Mesenchymal stem cell (in vitro differentiated cells and primary cell): ENCODE measurements around the gene IDH2.
"Not testable (repeated sequence)": the region's sequence is repeated elsewhere in the genome, so short reads cannot be mapped to it uniquely, and the experiment has no call there.

Experiments used
- DNase-seq: peaks from one replicate; pipeline ENCODE4 v3.0.0-alpha.2; 2013
- H2AFZ ChIP-seq: one replicate; pipeline ENCODE4 v1.6.1; 2013; ENCODE audit warnings: low read depth, mild to moderate bottlenecking, control low read depth, inconsistent platforms, low read length, moderate library complexity
- H2AK5ac ChIP-seq: 2 replicates; pipeline ENCODE4 v1.6.1; 2013; ENCODE audit warnings: low read length, moderate library complexity, mild to moderate bottlenecking, inconsistent platforms; ENCODE audit not compliant: severe bottlenecking
- H2BK120ac ChIP-seq: one replicate; pipeline ENCODE4 v1.6.1; 2013; ENCODE audit warnings: low read depth, mild to moderate bottlenecking, inconsistent platforms, low read length, moderate library complexity
- H2BK12ac ChIP-seq, 2 experiments: one replicate each; pipeline ENCODE4 v1.6.1; 2013; ENCODE audit warnings: inconsistent platforms in 2 of 2, low read length in 2 of 2, mild to moderate bottlenecking in 2 of 2, moderate library complexity in 2 of 2, control low read depth in 1 of 2
- H2BK15ac ChIP-seq: one replicate; pipeline ENCODE4 v1.6.1; 2013; ENCODE audit warnings: mild to moderate bottlenecking, low read depth, inconsistent platforms; ENCODE audit not compliant: poor library complexity, severe bottlenecking
- H2BK5ac ChIP-seq: 2 replicates; pipeline ENCODE4 v1.6.1; 2013; ENCODE audit warnings: low read depth, mild to moderate bottlenecking, low read length, control low read depth, inconsistent platforms; ENCODE audit not compliant: poor library complexity, severe bottlenecking
- H3K14ac ChIP-seq, 2 experiments: one replicate each; pipeline ENCODE4 v1.6.1; 2013; ENCODE audit warnings: inconsistent platforms in 2 of 2, low read length in 2 of 2, control low read depth in 1 of 2, mild to moderate bottlenecking in 1 of 2, moderate library complexity in 1 of 2
- H3K18ac ChIP-seq, 2 experiments: one replicate each; pipeline ENCODE4 v1.6.1; 2013; ENCODE audit warnings: inconsistent platforms in 2 of 2, low read length in 2 of 2, control low read depth in 1 of 2, low read depth in 1 of 2, mild to moderate bottlenecking in 1 of 2
- H3K23ac ChIP-seq, 2 experiments: one replicate each; pipeline ENCODE4 v1.6.1; 2013; ENCODE audit warnings: inconsistent platforms in 2 of 2, low read length in 2 of 2, mild to moderate bottlenecking in 2 of 2, moderate library complexity in 2 of 2, control low read depth in 1 of 2
- H3K27ac ChIP-seq: 2 replicates; pipeline ENCODE4 v1.5.1; 2013; ENCODE audit warnings: mild to moderate bottlenecking, moderate library complexity, low read length, control low read depth, inconsistent platforms; ENCODE audit not compliant: poor library complexity, severe bottlenecking
- H3K27me3 ChIP-seq, 2 experiments: 2 replicates each; pipeline versions ENCODE4 v1.6.1 to v1.7.0; 2013; ENCODE audit warnings: low read length in 2 of 2, mild to moderate bottlenecking in 2 of 2, moderate library complexity in 2 of 2, control low read depth in 1 of 2, inconsistent platforms in 1 of 2; ENCODE audit not compliant: control insufficient read depth in 1 of 2, insufficient read depth in 1 of 2
- H3K36me3 ChIP-seq, 2 experiments: 2 replicates each; pipeline versions ENCODE4 v1.6.1 to v1.7.0; 2013; ENCODE audit warnings: low read length in 2 of 2, control low read depth in 1 of 2, inconsistent platforms in 1 of 2, low read depth in 1 of 2, mild to moderate bottlenecking in 1 of 2; ENCODE audit not compliant: insufficient read depth in 2 of 2, control insufficient read depth in 1 of 2
- H3K4ac ChIP-seq, 2 experiments: one replicate each; pipeline ENCODE4 v1.6.1; 2013; ENCODE audit warnings: inconsistent platforms in 2 of 2, low read length in 2 of 2, mild to moderate bottlenecking in 2 of 2, moderate library complexity in 2 of 2, control low read depth in 1 of 2, low read depth in 1 of 2
- H3K4me1 ChIP-seq: 2 replicates; pipeline ENCODE4 v1.6.1; 2013; ENCODE audit warnings: low read depth, low read length, control low read depth; ENCODE audit not compliant: control insufficient read depth, insufficient read depth
- H3K4me2 ChIP-seq: 2 replicates; pipeline ENCODE4 v1.6.1; 2013; ENCODE audit warnings: low read length, mild to moderate bottlenecking, inconsistent platforms; ENCODE audit not compliant: poor library complexity, severe bottlenecking
- H3K4me3 ChIP-seq, 2 experiments: 2 replicates each; pipeline versions ENCODE4 v1.5.1 to v1.7.0; 2013; ENCODE audit warnings: low read length in 2 of 2, mild to moderate bottlenecking in 2 of 2, control low read depth in 1 of 2, low read depth in 1 of 2; ENCODE audit not compliant: insufficient read depth in 1 of 2
- H3K79me1 ChIP-seq: replicated peaks from 2 replicates; pipeline ENCODE4 v1.6.1; 2013; ENCODE audit warnings: mild to moderate bottlenecking, control low read depth, low read length, inconsistent platforms; ENCODE audit not compliant: poor library complexity, severe bottlenecking
- H3K9ac ChIP-seq: 2 replicates; pipeline ENCODE4 v1.7.0; 2013; ENCODE audit warnings: mild to moderate bottlenecking, low read length, moderate library complexity
- H3K9me3 ChIP-seq: 2 replicates; pipeline ENCODE4 v1.7.0; 2013; ENCODE audit warnings: mild to moderate bottlenecking, low read length; ENCODE audit not compliant: control insufficient read depth
- H4K8ac ChIP-seq: one replicate; pipeline ENCODE4 v1.6.1; 2013; ENCODE audit warnings: inconsistent platforms, mild to moderate bottlenecking, low read length, moderate library complexity
- H4K91ac ChIP-seq: one replicate; pipeline ENCODE4 v1.6.1; 2013; ENCODE audit warnings: mild to moderate bottlenecking, low read length, inconsistent platforms
- WGBS: methylation state at CpG from one replicate; pipeline ENCODE4 v1.1.7; 2013; ENCODE audit warnings: mixed read lengths; 5-methylcytosine and 5-hydroxymethylcytosine counted together

Gene IDH2

DNA sequence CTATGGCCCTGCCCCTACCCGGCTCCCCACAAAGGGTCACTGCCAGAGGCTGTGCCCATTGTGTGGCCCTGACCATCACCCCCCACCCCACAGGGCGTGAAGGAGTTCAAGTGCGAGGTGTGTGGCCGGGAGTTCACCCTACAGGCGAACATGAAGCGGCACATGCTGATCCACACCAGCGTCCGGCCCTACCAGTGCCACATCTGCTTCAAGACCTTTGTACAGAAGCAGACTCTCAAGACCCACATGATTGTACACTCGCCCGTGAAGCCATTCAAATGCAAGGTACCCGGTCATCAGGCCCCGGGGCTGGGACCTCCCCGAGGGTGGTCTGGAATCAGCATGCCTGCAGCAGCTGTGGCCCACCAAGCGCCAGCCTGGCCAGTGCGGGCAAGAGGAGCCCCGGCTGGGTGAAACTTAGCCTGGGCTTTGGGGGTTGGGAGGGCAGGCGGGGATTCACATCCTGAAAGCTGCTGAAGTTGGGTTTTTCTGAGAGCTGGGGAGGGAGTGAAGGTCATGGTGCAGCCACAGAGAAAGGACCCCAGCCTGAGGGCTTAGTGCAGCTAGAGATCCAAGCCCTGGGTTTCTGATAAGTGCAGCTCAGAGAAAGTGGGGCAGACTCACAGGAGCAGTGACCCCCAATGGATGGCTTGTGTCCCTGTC, 29.2 kb downstream of the IDH2 start:
- Histone ChIP-seq H3K18ac (no peak overlapping the region), H3K27me3 (no peaks in the 10 kb centered on the region), H3K27ac (no peak overlapping the region), H2AK5ac (no peak overlapping the region), H4K91ac (no peak overlapping the region), H3K4me2 (no peak overlapping the region), H2AFZ (no peak overlapping the region), H3K36me3 (peaks cover 35 to 68% of the 10 kb centered on the region in 2 experiments), H3K4me3 (no peak overlapping the region), H2BK12ac (no peak overlapping the region), H3K9ac (no peak overlapping the region), H3K14ac (no peak overlapping the region), H2BK5ac (no peak overlapping the region), H2BK15ac (no peak overlapping the region), H2BK120ac (no peak overlapping the region), H3K79me1 (peaks cover 28% of the 10 kb centered on the region), H3K4me1 (peaks cover 8% of the 10 kb centered on the region), H4K8ac (peak overlapping the region; percentile 8), H3K9me3 (no peaks in the 10 kb centered on the region), H3K4ac (no peak overlapping the region), H3K23ac (no peak overlapping the region)
- 96% methylated on average over 17 of the region's 17 CpGs for WGBS
- DNase-seq, result no peak

DNA sequence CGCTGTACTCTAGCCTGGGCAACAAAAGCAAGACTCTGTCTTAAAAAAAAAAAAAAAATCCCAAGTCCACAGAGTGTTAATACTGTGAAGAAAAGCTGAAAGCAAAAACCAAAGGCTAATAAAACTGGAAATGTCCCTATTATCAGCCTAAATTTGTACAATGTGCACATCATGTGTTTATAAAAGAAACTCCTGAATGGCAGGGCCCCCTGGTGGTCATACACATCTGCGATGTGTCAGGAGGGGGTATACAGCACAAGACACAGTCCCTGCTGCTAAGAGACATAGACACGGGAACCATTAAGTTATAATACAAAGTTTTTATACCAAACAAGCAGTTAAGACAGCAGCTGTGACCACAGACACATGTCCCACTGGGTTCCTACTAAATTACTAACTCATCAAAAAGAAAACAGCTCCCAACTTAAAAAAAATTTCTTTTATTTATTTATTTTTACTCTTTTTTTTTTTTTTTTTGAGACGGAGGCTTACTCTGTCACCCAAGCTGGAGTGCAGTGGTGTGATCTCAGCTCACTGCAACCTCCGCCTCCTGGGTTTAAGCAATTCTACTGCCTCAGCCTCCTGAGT, 31.0 kb downstream of the IDH2 start:
- 74% methylated on average over 3 of the region's 5 CpGs for WGBS

DNA sequence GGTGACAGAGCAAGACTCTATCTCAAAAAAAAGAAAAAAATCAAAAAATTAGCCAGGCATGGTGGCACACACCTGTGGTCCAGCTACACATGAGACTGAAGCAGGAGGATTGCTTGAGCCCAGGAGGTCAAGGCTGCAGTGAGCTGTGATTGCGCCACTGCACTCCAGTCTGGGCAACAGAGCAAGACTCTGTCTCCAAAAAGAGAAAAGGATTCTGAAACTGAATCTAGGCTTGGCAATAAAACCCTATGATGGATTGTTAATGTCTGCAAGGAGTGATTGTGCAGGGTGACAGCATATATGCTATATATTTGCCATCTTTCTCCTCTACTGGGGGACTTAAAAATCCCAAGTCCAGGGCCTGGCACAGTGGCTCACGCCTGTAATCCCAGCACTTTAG, 31.6 kb downstream of the IDH2 start:
- not testable (repeated sequence) for H3K27ac ChIP-seq, H4K91ac ChIP-seq, H3K4ac ChIP-seq, H3K9ac ChIP-seq, H3K14ac ChIP-seq, H2AFZ ChIP-seq, H3K27me3 ChIP-seq, H3K9me3 ChIP-seq, H2BK120ac ChIP-seq, H2AK5ac ChIP-seq, H3K18ac ChIP-seq, H2BK5ac ChIP-seq, DNase-seq, H2BK15ac ChIP-seq, H2BK12ac ChIP-seq, H3K4me2 ChIP-seq, H4K8ac ChIP-seq, H3K4me3 ChIP-seq, H3K4me1 ChIP-seq, H3K23ac ChIP-seq
- Histone ChIP-seq H3K79me1 (peaks cover 35% of the 10 kb centered on the region), H3K36me3 (peaks cover 46 to 57% of the 10 kb centered on the region in 2 experiments)
- WGBS, result 97% methylated on average over 2 of the region's 2 CpGs

More for the DNA sequence above, 31.0 kb downstream of the IDH2 start:
- no peak overlapping the region for H2BK5ac ChIP-seq
- H3K4me2 ChIP-seq, result no peak overlapping the region
- no peak overlapping the region for H3K18ac ChIP-seq
- H2BK15ac ChIP-seq, result no peak overlapping the region
- H3K9me3 ChIP-seq, result no peaks in the 10 kb centered on the region
- H3K4me3 ChIP-seq, result no peak overlapping the region
- peaks cover 46 to 64% of the 10 kb centered on the region in 2 experiments for H3K36me3 ChIP-seq
- peak; percentile 89 for DNase-seq
- H4K91ac ChIP-seq, result no peak overlapping the region
- H3K79me1 ChIP-seq, result peaks cover 36% of the 10 kb centered on the region
- H3K9ac ChIP-seq, result peak overlapping the region; percentile 24
- no peak overlapping the region for H2BK12ac ChIP-seq
- no peak overlapping the region for H3K14ac ChIP-seq
- no peak overlapping the region for H2AFZ ChIP-seq
- H3K27ac ChIP-seq, result no peak overlapping the region
- H3K4ac ChIP-seq, result no peak overlapping the region
- no peaks in the 10 kb centered on the region for H3K27me3 ChIP-seq
- no peak overlapping the region for H2AK5ac ChIP-seq
- peaks cover 8% of the 10 kb centered on the region for H3K4me1 ChIP-seq
- H2BK120ac ChIP-seq, result no peak overlapping the region
- no peak overlapping the region for H3K23ac ChIP-seq
- H4K8ac ChIP-seq, result no peak overlapping the region

DNA sequence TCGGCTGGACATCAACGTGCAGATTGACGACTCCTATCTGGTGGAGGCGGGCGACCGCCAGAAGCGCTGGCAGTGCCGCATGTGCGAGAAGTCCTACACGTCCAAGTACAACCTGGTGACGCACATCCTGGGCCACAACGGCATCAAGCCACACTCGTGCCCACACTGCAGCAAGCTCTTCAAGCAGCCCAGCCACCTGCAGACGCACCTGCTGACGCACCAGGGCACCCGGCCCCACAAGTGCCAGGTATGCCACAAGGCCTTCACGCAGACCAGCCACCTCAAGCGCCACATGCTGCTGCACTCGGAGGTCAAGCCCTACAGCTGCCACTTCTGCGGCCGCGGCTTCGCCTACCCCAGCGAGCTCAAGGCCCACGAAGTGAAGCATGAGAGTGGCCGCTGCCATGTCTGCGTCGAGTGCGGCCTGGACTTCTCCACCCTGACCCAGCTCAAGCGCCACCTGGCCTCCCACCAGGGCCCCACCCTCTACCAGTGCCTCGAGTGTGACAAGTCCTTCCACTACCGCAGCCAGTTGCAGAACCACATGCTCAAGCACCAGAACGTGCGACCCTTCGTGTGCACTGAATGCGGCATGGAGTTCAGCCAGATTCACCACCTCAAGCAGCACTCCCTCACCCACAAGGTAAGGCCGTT, 34.2 kb downstream of the IDH2 start:
- no peak overlapping the region for H2BK12ac ChIP-seq
- 97% methylated on average over 37 of the region's 37 CpGs for WGBS
- H2AK5ac ChIP-seq, result no peak overlapping the region

More for the DNA sequence above, 34.2 kb downstream of the IDH2 start:
- no peak overlapping the region for H4K91ac ChIP-seq
- H2BK15ac ChIP-seq, result no peak overlapping the region
- H3K14ac ChIP-seq, result no peak overlapping the region
- no peak overlapping the region for H3K9ac ChIP-seq
- H3K27ac ChIP-seq, result no peak overlapping the region
- H3K4ac ChIP-seq, result no peak overlapping the region
- H4K8ac ChIP-seq, result no peak overlapping the region
- H3K4me1 ChIP-seq, result peaks cover 19% of the 10 kb centered on the region
- H3K27me3 ChIP-seq, result no peaks in the 10 kb centered on the region
- H2BK120ac ChIP-seq, result no peak overlapping the region
- H3K4me3 ChIP-seq, result no peak overlapping the region
- H3K18ac ChIP-seq, result no peak overlapping the region
- no peaks in the 10 kb centered on the region for H3K9me3 ChIP-seq
- H3K23ac ChIP-seq, result no peak overlapping the region
- peaks cover 49% of the 10 kb centered on the region for H3K79me1 ChIP-seq
- H3K36me3 ChIP-seq, result peaks cover 34 to 40% of the 10 kb centered on the region in 2 experiments
- no peak overlapping the region for H2AFZ ChIP-seq
- DNase-seq, result no peak
- no peak overlapping the region for H3K4me2 ChIP-seq
- H2BK5ac ChIP-seq, result no peak overlapping the region
